Endothelial cell of umbilical vein (primary cell): Measurements from ENCODE around the gene UBAC1. TPM values are rescaled to one million over a fixed set of nuclear protein-coding genes. Genes with fewer than 3 reads are reported as not detected.

Experiments used
- BruUV-seq: library from RNA; stranded (reverse); fragments of 400-500 nt; replicated peaks from 2 replicates; lab custom pipeline; 2021; lab: Mats Ljungman, UMichigan
- CTCF ChIA-PET: fragments of 300-600, 350-600 bp; sonication (Branson Sonifier 250); formaldehyde crosslinking; loops from one replicate; lab custom pipeline; 2021; ENCODE audit warnings: antibody characterized with exemption, inconsistent platforms; lab: Charles Lee
- POLR2A ChIA-PET: fragments of 300-600, 350-600 bp; sonication (Branson Sonifier 250); formaldehyde crosslinking; loops from one replicate; lab custom pipeline; 2021; ENCODE audit warnings: antibody characterized with exemption, inconsistent platforms; lab: Charles Lee
- DNase-seq: peaks from one replicate; pipeline ENCODE4 v3.0.0-alpha.2; 2011; ENCODE audit warnings: low read depth, low spot score
- FAIRE-seq: peaks from 2 replicates; lab custom pipeline; 2011; peaks lifted over from hg19 to GRCh38; lab: Jason Lieb, UNC
- H2AFZ ChIP-seq: 2 replicates; pipeline ENCODE4 v1.6.0; 2012; ENCODE audit warnings: low read depth, low read length, control low read depth, inconsistent platforms
- H3K27ac ChIP-seq: 2 replicates; pipeline ENCODE4 v1.5.1; 2011; ENCODE audit warnings: low read depth, mild to moderate bottlenecking, control low read depth, low read length, moderate library complexity; ENCODE audit not compliant: insufficient read depth
- H3K27me3 ChIP-seq, 2 experiments: 2 replicates each; pipeline versions ENCODE4 v1.6.0 to v1.6.1; 2011; ENCODE audit warnings: low read length in 2 of 2, mixed read lengths in 1 of 2; ENCODE audit not compliant: control insufficient read depth in 2 of 2, insufficient read depth in 2 of 2
- H3K36me3 ChIP-seq, 2 experiments: 2 replicates in 1 of 2; 3 replicates in 1 of 2; pipeline ENCODE4 v1.5.1; 2011; ENCODE audit warnings: low read length in 2 of 2, mild to moderate bottlenecking in 1 of 2, moderate library complexity in 1 of 2; ENCODE audit not compliant: control insufficient read depth in 2 of 2, insufficient read depth in 2 of 2; ENCODE audit errors: extremely low read depth in 1 of 2
- H3K4me1 ChIP-seq: 3 replicates; pipeline ENCODE4 v1.5.1; 2011; ENCODE audit warnings: mild to moderate bottlenecking, low read length; ENCODE audit not compliant: control insufficient read depth, insufficient read depth; ENCODE audit errors: extremely low read depth
- H3K4me2 ChIP-seq: 2 replicates; pipeline ENCODE4 v1.6.1; 2011; ENCODE audit warnings: low read length, control low read depth, mixed read lengths; ENCODE audit not compliant: insufficient read depth
- H3K4me3 ChIP-seq, 3 experiments: fragments of 200-600 bp in 1 of 3; sonication (generic), shearing (Covaris generic) in 1 of 3; replicated peaks in 1 of 3; 2 replicates each; pipeline ENCODE4 v1.5.1; 2011 to 2016; ENCODE audit warnings: control low read depth in 3 of 3, low read length in 3 of 3, mild to moderate bottlenecking in 2 of 3, inconsistent platforms in 1 of 3, low read depth in 1 of 3, moderate library complexity in 1 of 3; ENCODE audit not compliant: insufficient read depth in 1 of 3
- H3K79me2 ChIP-seq: 2 replicates; pipeline ENCODE4 v1.6.0; 2012; ENCODE audit warnings: low read length, inconsistent platforms; ENCODE audit not compliant: control insufficient read depth, insufficient read depth
- H3K9ac ChIP-seq: replicated peaks from 2 replicates; pipeline ENCODE3; 2011; ENCODE audit warnings: low read length, control low read depth; ENCODE audit not compliant: insufficient read depth; ENCODE audit errors: extremely low read depth
- H3K9me1 ChIP-seq: replicated peaks from 3 replicates; pipeline ENCODE4 v1.6.0; 2011; ENCODE audit warnings: mild to moderate bottlenecking, low read length; ENCODE audit not compliant: control insufficient read depth, insufficient read depth; ENCODE audit errors: extremely low read depth
- H3K9me3 ChIP-seq: replicated peaks from 2 replicates; pipeline ENCODE4 v1.5.1; 2012; ENCODE audit warnings: low read length, inconsistent platforms; ENCODE audit not compliant: control insufficient read depth, insufficient read depth
- H4K20me1 ChIP-seq: replicated peaks from 2 replicates; pipeline ENCODE3; 2011; ENCODE audit warnings: mild to moderate bottlenecking, low read length; ENCODE audit not compliant: control insufficient read depth, insufficient read depth; ENCODE audit errors: extremely low read depth
- EZH2 ChIP-seq: IDR thresholded peaks from 2 replicates; pipeline ENCODE4 v1.6.1; 2012; ENCODE audit warnings: borderline replicate concordance, low read depth, mild to moderate bottlenecking, moderate library complexity, low read length, inconsistent platforms; ENCODE audit not compliant: severe bottlenecking
- FOS ChIP-seq: IDR thresholded peaks from 2 replicates; pipeline ENCODE4 v1.6.1; 2011; ENCODE audit warnings: mild to moderate bottlenecking, low read length, moderate library complexity, borderline replicate concordance; ENCODE audit not compliant: insufficient read depth
- GATA2 ChIP-seq: IDR thresholded peaks from 2 replicates; pipeline ENCODE4 v1.7.0; 2011; ENCODE audit warnings: low read depth, mild to moderate bottlenecking, moderate library complexity, mixed read lengths, low read length; ENCODE audit not compliant: insufficient read length, insufficient read depth
- JUN ChIP-seq: IDR thresholded peaks from 2 replicates; pipeline ENCODE4 v1.6.1; 2011; ENCODE audit warnings: borderline replicate concordance, low read depth; ENCODE audit not compliant: insufficient read length, insufficient read depth
- MYC ChIP-seq: IDR thresholded peaks from one replicate; pipeline ENCODE4 v1.6.1; 2011; ENCODE audit warnings: mild to moderate bottlenecking, low read depth, low read length
- POLR2AphosphoS5 ChIP-seq: IDR thresholded peaks from 2 replicates; pipeline ENCODE4 v1.6.1; 2012; ENCODE audit warnings: low read depth, mild to moderate bottlenecking, control low read depth, low read length, moderate library complexity; ENCODE audit not compliant: insufficient read depth
- dilution Hi-C: fragments of 300-500 bp; cut with MboI; formaldehyde crosslinking; loops from one replicate; pipeline ENCODE4 v1.15.0; 2019; ENCODE audit warnings: low sequenced_read_pairs; ENCODE audit not compliant: extremely low pct_ligation_motif_present
- intact Hi-C: fragments of 100-400 bp; cut with micrococcal nuclease; formaldehyde crosslinking; loops from one replicate; pipeline ENCODE4 v1.10.0; 2022
- polyA plus RNA-seq, 4 experiments: library from polyadenylated mRNA; depleted of rRNA in 3 of 4; stranded (reverse) in 3 of 4; unstranded in 1 of 4; fragments of >200 nt; gene quantifications; 2 replicates each; pipeline versions ENCODE4 v1.2.1 to v1.2.3, GENCODE V29; 2011 to 2012; ENCODE audit warnings: missing spikeins in 1 of 4
- total RNA-seq: library from RNA; stranded (reverse); gene quantifications from 2 replicates; pipeline ENCODE4 v1.2.3, GENCODE V29; 2021
- TF ChIP-seq, protein P1 (sequence below): IDR thresholded peaks from 2 replicates; pipeline ENCODE4 v1.6.1; 2011; ENCODE audit not compliant: insufficient read depth, insufficient read length
- TF ChIP-seq, protein P2 (sequence below), 2 donors: IDR thresholded peaks; 1 replicate in 1 of 2; 2 replicates in 1 of 2; pipeline ENCODE4 v1.5.1; 2011; ENCODE audit warnings: low read length in 2 of 2, mild to moderate bottlenecking in 2 of 2, moderate library complexity in 2 of 2, control low read depth in 1 of 2, inconsistent platforms in 1 of 2, low read depth in 1 of 2; ENCODE audit not compliant: insufficient read depth in 1 of 2; ENCODE audit errors: extremely low read depth in 1 of 2

Gene UBAC1
- total and polyA plus RNA-seq, 2 donors (not counting 3 experiments of a cell fraction or from before 2014, with no cell fraction given): 39.5 to 56.7 TPM

DNA sequence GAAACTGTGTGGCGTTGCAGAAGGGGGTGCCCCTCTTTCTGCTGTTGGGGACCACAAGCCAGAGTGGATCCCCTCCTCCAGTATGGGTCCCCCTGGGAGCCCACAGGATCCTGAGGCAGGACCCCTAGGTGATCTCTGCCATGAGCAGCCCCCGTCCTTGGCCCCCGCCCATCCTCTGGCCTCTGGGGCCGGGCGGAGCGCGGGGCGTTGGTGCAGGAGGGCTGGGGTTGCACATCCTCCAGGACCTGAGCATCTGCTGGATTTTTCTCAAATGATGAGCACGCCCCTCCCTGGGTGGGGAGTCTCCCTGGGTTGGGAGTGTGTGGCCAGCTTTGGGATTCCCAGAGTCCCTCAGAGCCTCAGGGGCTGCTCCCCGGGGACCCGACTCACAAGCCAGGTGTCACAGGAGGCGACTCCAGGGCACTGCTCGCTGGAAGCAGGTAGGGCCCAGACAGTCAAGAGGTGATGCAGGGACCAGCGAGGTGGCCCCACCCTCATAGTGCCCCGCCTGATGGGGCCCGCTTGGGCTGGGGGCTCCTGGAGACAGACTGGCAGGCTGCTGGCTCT lies 26.7 kb upstream of the UBAC1 start:
- ChIA-PET POLR2A (no interaction called here), CTCF (interaction anchor here (1.5 kb wide), 1 partner anchor 12 kb away, joined by 5 read pairs; no protein-coding TSS in a partner anchor)
- peaks cover 16% of the 10 kb centered on the region for H3K4me1 ChIP-seq
- H2AFZ ChIP-seq: no peak overlapping the region
- dilution Hi-C loops (no loop called here), intact Hi-C loops (no loop called here)
- H3K27ac ChIP-seq: no peak overlapping the region
- no peak overlapping the region for H3K9ac ChIP-seq
- H3K9me1 ChIP-seq: no peaks in the 10 kb centered on the region
- DNase-seq: no peak
- no peaks in the 10 kb centered on the region for H3K27me3 ChIP-seq
- H3K79me2 ChIP-seq: no peaks in the 10 kb centered on the region
- TF ChIP-seq POLR2AphosphoS5: no peak
- TF ChIP-seq GATA2: no peak
- TF ChIP-seq, protein P1, sequence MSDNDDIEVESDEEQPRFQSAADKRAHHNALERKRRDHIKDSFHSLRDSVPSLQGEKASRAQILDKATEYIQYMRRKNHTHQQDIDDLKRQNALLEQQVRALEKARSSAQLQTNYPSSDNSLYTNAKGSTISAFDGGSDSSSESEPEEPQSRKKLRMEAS: no peak
- TF ChIP-seq MYC: no peak
- TF ChIP-seq, protein P2, sequence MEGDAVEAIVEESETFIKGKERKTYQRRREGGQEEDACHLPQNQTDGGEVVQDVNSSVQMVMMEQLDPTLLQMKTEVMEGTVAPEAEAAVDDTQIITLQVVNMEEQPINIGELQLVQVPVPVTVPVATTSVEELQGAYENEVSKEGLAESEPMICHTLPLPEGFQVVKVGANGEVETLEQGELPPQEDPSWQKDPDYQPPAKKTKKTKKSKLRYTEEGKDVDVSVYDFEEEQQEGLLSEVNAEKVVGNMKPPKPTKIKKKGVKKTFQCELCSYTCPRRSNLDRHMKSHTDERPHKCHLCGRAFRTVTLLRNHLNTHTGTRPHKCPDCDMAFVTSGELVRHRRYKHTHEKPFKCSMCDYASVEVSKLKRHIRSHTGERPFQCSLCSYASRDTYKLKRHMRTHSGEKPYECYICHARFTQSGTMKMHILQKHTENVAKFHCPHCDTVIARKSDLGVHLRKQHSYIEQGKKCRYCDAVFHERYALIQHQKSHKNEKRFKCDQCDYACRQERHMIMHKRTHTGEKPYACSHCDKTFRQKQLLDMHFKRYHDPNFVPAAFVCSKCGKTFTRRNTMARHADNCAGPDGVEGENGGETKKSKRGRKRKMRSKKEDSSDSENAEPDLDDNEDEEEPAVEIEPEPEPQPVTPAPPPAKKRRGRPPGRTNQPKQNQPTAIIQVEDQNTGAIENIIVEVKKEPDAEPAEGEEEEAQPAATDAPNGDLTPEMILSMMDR (IDR thresholded peaks at IDR 0.05; ENCODE audit: extremely low read depth in 1 of 2, insufficient read depth in 1 of 2, low read depth in 1 of 2, low read length in 2 of 2): no peak
- TF ChIP-seq JUN: no peak
- TF ChIP-seq FOS: no peak
- TF ChIP-seq EZH2: no peak
- no peak for FAIRE-seq
- H3K4me3 ChIP-seq: no peak overlapping the region
- no peaks in the 10 kb centered on the region for H3K36me3 ChIP-seq
- no peak overlapping the region for H3K4me2 ChIP-seq
- H4K20me1 ChIP-seq: no peaks in the 10 kb centered on the region
- no peaks in the 10 kb centered on the region for H3K9me3 ChIP-seq
- no TSS peak for BruUV-seq
